ENCODE measurements around the gene SLC25A20.

DNA sequence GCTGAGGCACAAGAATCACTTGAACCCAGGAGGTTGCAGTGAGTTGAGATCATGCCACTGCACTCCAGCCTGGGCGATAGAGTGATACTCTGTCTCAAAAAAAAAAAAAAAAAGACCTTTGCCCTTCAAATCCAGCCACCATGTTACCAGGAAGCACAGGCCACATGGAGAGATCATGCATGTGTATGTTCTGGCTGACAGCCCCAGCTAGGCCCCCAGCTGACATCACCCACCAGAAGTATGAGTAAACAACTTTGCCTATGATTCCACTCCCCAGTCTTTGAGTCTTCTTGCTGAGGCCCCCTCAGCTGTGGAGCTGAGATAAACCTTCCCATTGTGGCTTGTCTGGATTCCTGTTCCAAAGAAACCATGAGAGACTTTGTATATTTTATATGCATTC, 16.6 kb upstream of the SLC25A20 start:
- TF ChIP-seq, protein P1, sequence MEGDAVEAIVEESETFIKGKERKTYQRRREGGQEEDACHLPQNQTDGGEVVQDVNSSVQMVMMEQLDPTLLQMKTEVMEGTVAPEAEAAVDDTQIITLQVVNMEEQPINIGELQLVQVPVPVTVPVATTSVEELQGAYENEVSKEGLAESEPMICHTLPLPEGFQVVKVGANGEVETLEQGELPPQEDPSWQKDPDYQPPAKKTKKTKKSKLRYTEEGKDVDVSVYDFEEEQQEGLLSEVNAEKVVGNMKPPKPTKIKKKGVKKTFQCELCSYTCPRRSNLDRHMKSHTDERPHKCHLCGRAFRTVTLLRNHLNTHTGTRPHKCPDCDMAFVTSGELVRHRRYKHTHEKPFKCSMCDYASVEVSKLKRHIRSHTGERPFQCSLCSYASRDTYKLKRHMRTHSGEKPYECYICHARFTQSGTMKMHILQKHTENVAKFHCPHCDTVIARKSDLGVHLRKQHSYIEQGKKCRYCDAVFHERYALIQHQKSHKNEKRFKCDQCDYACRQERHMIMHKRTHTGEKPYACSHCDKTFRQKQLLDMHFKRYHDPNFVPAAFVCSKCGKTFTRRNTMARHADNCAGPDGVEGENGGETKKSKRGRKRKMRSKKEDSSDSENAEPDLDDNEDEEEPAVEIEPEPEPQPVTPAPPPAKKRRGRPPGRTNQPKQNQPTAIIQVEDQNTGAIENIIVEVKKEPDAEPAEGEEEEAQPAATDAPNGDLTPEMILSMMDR (conservative IDR thresholded peaks at IDR 0.05), result no peak
- TF ChIP-seq ZFX (IDR thresholded peaks at IDR 0.05), result no peak

All from C4-2B (cell line).